SK-N-SH (cell line): ENCODE results near the gene EVI2A. TPM values are rescaled to one million over a fixed set of nuclear protein-coding genes. Genes with fewer than 3 reads are reported as not detected.
"Not testable (repeated sequence)": the region's sequence is repeated elsewhere in the genome, so short reads cannot be mapped to it uniquely, and the experiment has no call there.

Experiments
- CTCF ChIA-PET: fragments of 300-600, 350-600 bp; formaldehyde crosslinking; extraction: SDS; loops from one replicate; lab custom pipeline; 2021; lab: Yijun Ruan, JAX
- POLR2A ChIA-PET: fragments of 350-600 bp; sonication (Branson Sonifier 250); formaldehyde crosslinking; extraction: SDS; loops from one replicate; lab custom pipeline; 2020; ENCODE audit warnings: antibody characterized with exemption, inconsistent platforms; lab: Yijun Ruan, JAX
- DNase-seq: peaks from one replicate; pipeline ENCODE4 v3.0.0; 2012
- H2AFZ ChIP-seq: fragments of 200-600 bp; sonication (generic); 2 replicates; pipeline ENCODE4 v1.8.1; 2016; ENCODE audit warnings: antibody characterized with exemption, mild to moderate bottlenecking, low read depth
- H3F3A ChIP-seq: fragments of 200-600 bp; sonication (generic); replicated peaks from 2 replicates; pipeline ENCODE3; 2016; ENCODE audit warnings: antibody characterized with exemption, mild to moderate bottlenecking; ENCODE audit not compliant: insufficient read depth
- H3K27ac ChIP-seq, 2 experiments: fragments of 200-500 bp in 1 of 2; fragments of 200-600 bp in 1 of 2; sonication (Bioruptor generic) in 1 of 2; sonication (generic), shearing (Covaris generic) in 1 of 2; 2 replicates each; pipeline versions ENCODE4 v1.5.1 to v1.6.1; 2014 to 2016; ENCODE audit warnings: low read depth in 2 of 2, inconsistent platforms in 1 of 2, low read length in 1 of 2, mild to moderate bottlenecking in 1 of 2, mixed read lengths in 1 of 2
- H3K27me3 ChIP-seq: fragments of 200-600 bp; sonication (generic), shearing (Covaris generic); 2 replicates; pipeline ENCODE4 v1.6.1; 2016; ENCODE audit warnings: mixed run types; ENCODE audit not compliant: insufficient read depth
- H3K36me3 ChIP-seq, 2 experiments: fragments of 200-500 bp in 1 of 2; fragments of 200-600 bp in 1 of 2; sonication (Bioruptor generic) in 1 of 2; sonication (generic) in 1 of 2; replicated peaks in 1 of 2; 2 replicates each; pipeline versions ENCODE3 to v1.5.1; 2014 to 2016; ENCODE audit warnings: low read length in 1 of 2, mild to moderate bottlenecking in 1 of 2; ENCODE audit not compliant: insufficient read depth in 2 of 2, control insufficient read depth in 1 of 2
- H3K4me1 ChIP-seq, 2 experiments: fragments of 200-500 bp in 1 of 2; fragments of 200-600 bp in 1 of 2; sonication (Bioruptor generic) in 1 of 2; sonication (generic), shearing (Covaris generic) in 1 of 2; 2 replicates each; pipeline versions ENCODE4 v1.5.1 to v1.6.1; 2014 to 2016; ENCODE audit warnings: low read depth in 1 of 2, low read length in 1 of 2, mixed run types in 1 of 2; ENCODE audit not compliant: insufficient read depth in 2 of 2, control insufficient read depth in 1 of 2
- H3K4me2 ChIP-seq: fragments of 200-600 bp; sonication (generic), shearing (Covaris generic); 2 replicates; pipeline ENCODE4 v1.6.1; 2017; ENCODE audit warnings: mixed run types
- H3K4me3 ChIP-seq, 2 experiments: fragments of 200-500 bp in 1 of 2; fragments of 200-600 bp in 1 of 2; sonication (Bioruptor generic) in 1 of 2; sonication (generic), shearing (Covaris generic) in 1 of 2; 2 replicates each; pipeline versions ENCODE4 v1.5.1 to v1.8.1; 2014 to 2016; ENCODE audit warnings: low read depth in 2 of 2, inconsistent platforms in 1 of 2, low read length in 1 of 2, mild to moderate bottlenecking in 1 of 2, mixed read lengths in 1 of 2, moderate library complexity in 1 of 2
- H3K79me2 ChIP-seq: fragments of 200-600 bp; sonication (generic); 2 replicates; pipeline ENCODE4 v1.8.1; 2017; ENCODE audit warnings: mild to moderate bottlenecking; ENCODE audit not compliant: insufficient read depth
- H3K9ac ChIP-seq: fragments of 200-600 bp; sonication (generic); 2 replicates; pipeline ENCODE4 v1.6.1; 2017; ENCODE audit warnings: mixed run types
- H3K9me2 ChIP-seq: fragments of 200-600 bp; sonication (generic); 2 replicates; pipeline ENCODE4 v1.6.1; 2017; ENCODE audit warnings: mixed run types
- H3K9me3 ChIP-seq: fragments of 200-600 bp; sonication (generic); 2 replicates; pipeline ENCODE4 v1.6.1; 2017; ENCODE audit warnings: mixed run types, mild to moderate bottlenecking, moderate library complexity
- H4K20me1 ChIP-seq: fragments of 200-600 bp; sonication (generic); 2 replicates; pipeline ENCODE4 v1.6.1; 2017; ENCODE audit warnings: mild to moderate bottlenecking, mixed run types; ENCODE audit not compliant: insufficient read depth
- CHD2 ChIP-seq: fragments of 150-350 bp; IDR thresholded peaks from 2 replicates; pipeline ENCODE4 v1.6.1; 2018; ENCODE audit warnings: low read length; ENCODE audit not compliant: partially characterized antibody
- ELF1 ChIP-seq: IDR thresholded peaks from 2 replicates; pipeline ENCODE4 v1.4.0; 2012
- EZH2phosphoT487 ChIP-seq: fragments of 200-600 bp; sonication (generic); IDR thresholded peaks from 2 replicates; pipeline ENCODE4 v1.6.1; 2017; ENCODE audit warnings: low read depth, mixed run types, mild to moderate bottlenecking, antibody characterized with exemption, moderate library complexity, borderline replicate concordance
- FOSL2 ChIP-seq: IDR thresholded peaks from 2 replicates; pipeline ENCODE4 v1.4.0; 2012; ENCODE audit warnings: low read depth, mild to moderate bottlenecking, moderate library complexity, borderline replicate concordance
- FOXM1 ChIP-seq: IDR thresholded peaks from 2 replicates; pipeline ENCODE4 v1.4.0; 2012; ENCODE audit warnings: low read depth, mild to moderate bottlenecking
- NFIC ChIP-seq: IDR thresholded peaks from 2 replicates; pipeline ENCODE4 v1.4.0; 2012; ENCODE audit warnings: borderline replicate concordance
- RAD21 ChIP-seq: IDR thresholded peaks from 2 replicates; pipeline ENCODE4 v1.6.1; 2012; ENCODE audit warnings: mild to moderate bottlenecking, low read length
- RCOR1 ChIP-seq: fragments of 150-350 bp; IDR thresholded peaks from 2 replicates; pipeline ENCODE4 v1.6.1; 2017; ENCODE audit warnings: antibody characterized with exemption, low read length
- RXRA ChIP-seq: IDR thresholded peaks from 2 replicates; pipeline ENCODE4 v1.4.0; 2012; ENCODE audit warnings: low read depth, mild to moderate bottlenecking, borderline replicate concordance
- TAF1 ChIP-seq: IDR thresholded peaks from 2 replicates; pipeline ENCODE4 v1.6.1; 2012; ENCODE audit warnings: low read depth, mild to moderate bottlenecking, low read length, moderate library complexity, borderline replicate concordance
- WGBS: methylation state at CpG from one replicate; pipeline ENCODE4 v1.1.6; 2017; ENCODE audit warnings: low lambda C conversion rate; 5-methylcytosine and 5-hydroxymethylcytosine counted together
- polyA plus RNA-seq, 3 experiments: library from polyadenylated mRNA; depleted of rRNA; stranded (reverse); fragments of >200 nt; gene quantifications; 2 replicates each; pipeline ENCODE4 v1.2.3, GENCODE V29; 2012
- TF ChIP-seq, protein P1 (sequence below): fragments of 200-600 bp; sonication (generic); IDR thresholded peaks from 2 replicates; pipeline ENCODE4 v1.6.1; 2017; ENCODE audit warnings: antibody characterized with exemption, mild to moderate bottlenecking, moderate library complexity
- TF ChIP-seq, protein P2 (sequence below): IDR thresholded peaks from 2 replicates; pipeline ENCODE4; 2012
- TF ChIP-seq, protein P3 (sequence below): IDR thresholded peaks from 2 replicates; pipeline ENCODE4 v1.4.0; 2012; ENCODE audit warnings: low read depth, borderline replicate concordance
- TF ChIP-seq, protein P4 (sequence below): IDR thresholded peaks from 2 replicates; pipeline ENCODE4 v1.4.0; 2012; ENCODE audit warnings: low read depth
- TF ChIP-seq, protein P5 (sequence below): IDR thresholded peaks from 2 replicates; pipeline ENCODE4 v1.4.0; 2012; ENCODE audit warnings: low read depth, borderline replicate concordance

Gene EVI2A
- polyA plus RNA-seq, 1 of the 3 experiments (the other 2 are of a cell fraction): 1.3 TPM

DNA sequence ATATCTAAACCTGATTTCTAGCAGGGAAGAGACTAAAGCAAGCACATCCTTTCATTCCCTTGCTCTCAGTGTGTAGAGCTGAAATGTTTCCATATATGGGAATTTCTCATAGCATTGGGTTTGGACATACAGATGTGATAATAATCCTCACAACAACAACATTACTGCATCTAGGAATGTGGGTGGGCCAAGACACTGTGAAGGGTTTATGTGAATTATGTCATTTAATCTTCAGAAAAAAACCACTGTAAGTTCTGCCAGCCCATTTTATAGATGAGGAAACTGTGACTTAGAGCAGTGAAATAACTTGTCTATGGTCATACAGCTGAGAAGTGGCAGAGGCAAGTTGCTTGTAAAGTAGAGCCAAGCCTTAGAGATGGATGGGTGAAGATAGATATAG is 29.6 kb downstream of the EVI2A start (continued):
- TF ChIP-seq, protein P1, sequence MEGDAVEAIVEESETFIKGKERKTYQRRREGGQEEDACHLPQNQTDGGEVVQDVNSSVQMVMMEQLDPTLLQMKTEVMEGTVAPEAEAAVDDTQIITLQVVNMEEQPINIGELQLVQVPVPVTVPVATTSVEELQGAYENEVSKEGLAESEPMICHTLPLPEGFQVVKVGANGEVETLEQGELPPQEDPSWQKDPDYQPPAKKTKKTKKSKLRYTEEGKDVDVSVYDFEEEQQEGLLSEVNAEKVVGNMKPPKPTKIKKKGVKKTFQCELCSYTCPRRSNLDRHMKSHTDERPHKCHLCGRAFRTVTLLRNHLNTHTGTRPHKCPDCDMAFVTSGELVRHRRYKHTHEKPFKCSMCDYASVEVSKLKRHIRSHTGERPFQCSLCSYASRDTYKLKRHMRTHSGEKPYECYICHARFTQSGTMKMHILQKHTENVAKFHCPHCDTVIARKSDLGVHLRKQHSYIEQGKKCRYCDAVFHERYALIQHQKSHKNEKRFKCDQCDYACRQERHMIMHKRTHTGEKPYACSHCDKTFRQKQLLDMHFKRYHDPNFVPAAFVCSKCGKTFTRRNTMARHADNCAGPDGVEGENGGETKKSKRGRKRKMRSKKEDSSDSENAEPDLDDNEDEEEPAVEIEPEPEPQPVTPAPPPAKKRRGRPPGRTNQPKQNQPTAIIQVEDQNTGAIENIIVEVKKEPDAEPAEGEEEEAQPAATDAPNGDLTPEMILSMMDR: no peak
- TF ChIP-seq RCOR1 (no peak), TAF1 (no peak)
- TF ChIP-seq, protein P2, sequence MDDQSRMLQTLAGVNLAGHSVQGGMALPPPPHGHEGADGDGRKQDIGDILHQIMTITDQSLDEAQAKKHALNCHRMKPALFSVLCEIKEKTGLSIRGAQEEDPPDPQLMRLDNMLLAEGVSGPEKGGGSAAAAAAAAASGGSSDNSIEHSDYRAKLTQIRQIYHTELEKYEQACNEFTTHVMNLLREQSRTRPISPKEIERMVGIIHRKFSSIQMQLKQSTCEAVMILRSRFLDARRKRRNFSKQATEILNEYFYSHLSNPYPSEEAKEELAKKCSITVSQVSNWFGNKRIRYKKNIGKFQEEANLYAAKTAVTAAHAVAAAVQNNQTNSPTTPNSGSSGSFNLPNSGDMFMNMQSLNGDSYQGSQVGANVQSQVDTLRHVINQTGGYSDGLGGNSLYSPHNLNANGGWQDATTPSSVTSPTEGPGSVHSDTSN: no peak
- TF ChIP-seq, protein P3, sequence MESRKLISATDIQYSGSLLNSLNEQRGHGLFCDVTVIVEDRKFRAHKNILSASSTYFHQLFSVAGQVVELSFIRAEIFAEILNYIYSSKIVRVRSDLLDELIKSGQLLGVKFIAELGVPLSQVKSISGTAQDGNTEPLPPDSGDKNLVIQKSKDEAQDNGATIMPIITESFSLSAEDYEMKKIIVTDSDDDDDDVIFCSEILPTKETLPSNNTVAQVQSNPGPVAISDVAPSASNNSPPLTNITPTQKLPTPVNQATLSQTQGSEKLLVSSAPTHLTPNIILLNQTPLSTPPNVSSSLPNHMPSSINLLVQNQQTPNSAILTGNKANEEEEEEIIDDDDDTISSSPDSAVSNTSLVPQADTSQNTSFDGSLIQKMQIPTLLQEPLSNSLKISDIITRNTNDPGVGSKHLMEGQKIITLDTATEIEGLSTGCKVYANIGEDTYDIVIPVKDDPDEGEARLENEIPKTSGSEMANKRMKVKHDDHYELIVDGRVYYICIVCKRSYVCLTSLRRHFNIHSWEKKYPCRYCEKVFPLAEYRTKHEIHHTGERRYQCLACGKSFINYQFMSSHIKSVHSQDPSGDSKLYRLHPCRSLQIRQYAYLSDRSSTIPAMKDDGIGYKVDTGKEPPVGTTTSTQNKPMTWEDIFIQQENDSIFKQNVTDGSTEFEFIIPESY: no peak

DNA sequence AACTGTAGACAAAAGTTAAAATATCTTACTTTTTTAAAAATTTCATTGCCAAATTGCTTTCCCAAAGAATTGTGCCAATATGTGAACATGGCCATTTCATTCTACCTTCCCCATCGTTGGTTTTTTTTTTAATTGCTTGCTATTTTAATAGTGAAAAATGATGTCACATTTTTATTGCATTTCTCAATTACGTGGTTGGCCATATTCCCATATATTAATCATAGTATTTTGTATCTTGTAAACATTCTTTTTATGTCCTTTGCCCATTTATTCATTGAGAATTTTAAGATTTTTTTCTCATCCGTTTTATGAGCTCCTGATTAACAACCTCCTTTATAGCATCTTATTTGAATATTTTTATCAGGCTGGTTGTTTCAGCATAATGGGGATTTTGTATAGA is 31.6 kb downstream of the EVI2A start:
- Histone ChIP-seq H3K79me2 (no peaks in the 10 kb centered on the region), H3K9me2 (0 out of 2 replicates have a peak, but pooled peaks cover 4% of the 10 kb centered on the region), H4K20me1 (no peaks in the 10 kb centered on the region), H3K4me1 (no peaks in the 10 kb centered on the region; a peak in 1 of 4 replicates), H2AFZ (no peak overlapping the region), H3K4me2 (no peak overlapping the region), H3F3A (no peaks in the 10 kb centered on the region), H3K36me3 (peaks cover 15 to 27% of the 10 kb centered on the region in 2 experiments), H3K9me3 (no peaks in the 10 kb centered on the region), H3K9ac (no peak overlapping the region)
- WGBS: 69% methylated on average over 3 of the region's 3 CpGs
- POLR2A ChIA-PET: no interaction called here
- TF ChIP-seq, protein P4, sequence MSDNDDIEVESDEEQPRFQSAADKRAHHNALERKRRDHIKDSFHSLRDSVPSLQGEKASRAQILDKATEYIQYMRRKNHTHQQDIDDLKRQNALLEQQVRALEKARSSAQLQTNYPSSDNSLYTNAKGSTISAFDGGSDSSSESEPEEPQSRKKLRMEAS: no peak
- TF ChIP-seq, protein P5, sequence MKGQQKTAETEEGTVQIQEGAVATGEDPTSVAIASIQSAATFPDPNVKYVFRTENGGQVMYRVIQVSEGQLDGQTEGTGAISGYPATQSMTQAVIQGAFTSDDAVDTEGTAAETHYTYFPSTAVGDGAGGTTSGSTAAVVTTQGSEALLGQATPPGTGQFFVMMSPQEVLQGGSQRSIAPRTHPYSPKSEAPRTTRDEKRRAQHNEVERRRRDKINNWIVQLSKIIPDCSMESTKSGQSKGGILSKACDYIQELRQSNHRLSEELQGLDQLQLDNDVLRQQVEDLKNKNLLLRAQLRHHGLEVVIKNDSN: no peak
- TF ChIP-seq EZH2phosphoT487 (no peak), RXRA (no peak), RAD21 (no peak), NFIC (no peak), TAF1 (no peak), FOSL2 (no peak), CHD2 (no peak), FOXM1 (no peak), ELF1 (no peak)
- TF ChIP-seq, protein P3: no peak
- TF ChIP-seq, protein P1: no peak
- TF ChIP-seq, all 33 proteins: peak for 0
- CTCF ChIA-PET: no interaction called here
- DNase-seq: no peak
- Histone ChIP-seq H3K4me3 (no peak overlapping the region), H3K27me3 (no peaks in the 10 kb centered on the region), H3K27ac (no peak overlapping the region)

DNA sequence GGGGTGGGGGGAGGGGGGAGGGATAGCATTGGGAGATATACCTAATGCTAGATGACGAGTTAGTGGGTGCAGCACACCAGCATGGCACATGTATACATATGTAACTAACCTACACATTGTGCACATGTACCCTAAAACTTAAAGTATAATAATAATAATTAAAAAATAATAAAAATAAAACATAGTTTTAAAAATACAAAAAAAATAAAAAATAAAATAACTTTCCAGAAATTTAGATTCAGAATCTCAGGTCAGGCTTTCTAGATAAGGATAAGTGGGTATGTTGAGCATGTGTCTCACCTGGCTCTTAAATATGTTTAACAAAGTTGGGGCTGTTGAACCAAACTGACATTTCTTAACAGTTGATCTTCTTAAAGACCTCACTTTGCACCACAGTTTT is 33.5 kb downstream of the EVI2A start:
- DNase-seq, POLR2A ChIA-PET, H3K9me3 ChIP-seq, H3K9me2 ChIP-seq, H3K79me2 ChIP-seq, H4K20me1 ChIP-seq, H3K4me2 ChIP-seq, H2AFZ ChIP-seq, H3K4me1 ChIP-seq, H3K4me3 ChIP-seq, H3K9ac ChIP-seq, H3F3A ChIP-seq, H3K27ac ChIP-seq, H3K27me3 ChIP-seq: not testable (repeated sequence)
- WGBS: 82% methylated on average over 1 of the region's 1 CpG
- CTCF ChIA-PET: interaction anchor here (0.7 kb wide), 1 partner anchor 734 kb away, joined by 3 read pairs; no protein-coding TSS in a partner anchor
- peaks cover 12 to 23% of the 10 kb centered on the region in 2 experiments for H3K36me3 ChIP-seq
